WERI-Rb-1 (cell line): ENCODE measurements around the gene SLC35G2.

Experiments used
- DNase-seq: peaks from one replicate; pipeline ENCODE4 v3.0.0-alpha.2; 2020
- H3K27ac ChIP-seq: fragments of 250-450 bp; sonication (Bioruptor Pico); 2 replicates; pipeline ENCODE4 v1.5.1; 2020; ENCODE audit warnings: mild to moderate bottlenecking, moderate library complexity
- H3K27me3 ChIP-seq: fragments of 250-450 bp; sonication (Bioruptor Pico); 2 replicates; pipeline ENCODE4 v1.5.1; 2021; ENCODE audit warnings: mild to moderate bottlenecking, low read depth, moderate library complexity; ENCODE audit not compliant: insufficient read depth, severe bottlenecking
- H3K36me3 ChIP-seq: fragments of 250-450 bp; sonication (Bioruptor Pico); 2 replicates; pipeline ENCODE4 v1.5.1; 2020; ENCODE audit warnings: mild to moderate bottlenecking, moderate library complexity
- H3K4me3 ChIP-seq: 2 replicates; pipeline ENCODE4 v1.5.1; 2011; ENCODE audit warnings: low read depth, mild to moderate bottlenecking, control low read depth, low read length
- H3K9me3 ChIP-seq: fragments of 250-450 bp; sonication (Bioruptor Pico); 2 replicates; pipeline ENCODE4 v1.5.1; 2021; ENCODE audit warnings: mild to moderate bottlenecking, moderate library complexity; ENCODE audit not compliant: severe bottlenecking
- TF ChIP-seq, protein P1 (sequence below): IDR thresholded peaks from 2 replicates; pipeline ENCODE4 v1.5.1; 2011; ENCODE audit warnings: low read depth, mild to moderate bottlenecking, control low read depth, inconsistent platforms, low read length

Gene SLC35G2

GRCh38 chr3:136836511-136837156, 17.7 kb downstream of the SLC35G2 start:
- Histone ChIP-seq H3K9me3 (no peaks in the 10 kb centered on the region), H3K27me3 (no peaks in the 10 kb centered on the region), H3K27ac (no peak overlapping the region), H3K4me3 (no peak overlapping the region), H3K36me3 (peaks cover 15% of the 10 kb centered on the region)
- DNase-seq, result no peak
- TF ChIP-seq, protein P1, sequence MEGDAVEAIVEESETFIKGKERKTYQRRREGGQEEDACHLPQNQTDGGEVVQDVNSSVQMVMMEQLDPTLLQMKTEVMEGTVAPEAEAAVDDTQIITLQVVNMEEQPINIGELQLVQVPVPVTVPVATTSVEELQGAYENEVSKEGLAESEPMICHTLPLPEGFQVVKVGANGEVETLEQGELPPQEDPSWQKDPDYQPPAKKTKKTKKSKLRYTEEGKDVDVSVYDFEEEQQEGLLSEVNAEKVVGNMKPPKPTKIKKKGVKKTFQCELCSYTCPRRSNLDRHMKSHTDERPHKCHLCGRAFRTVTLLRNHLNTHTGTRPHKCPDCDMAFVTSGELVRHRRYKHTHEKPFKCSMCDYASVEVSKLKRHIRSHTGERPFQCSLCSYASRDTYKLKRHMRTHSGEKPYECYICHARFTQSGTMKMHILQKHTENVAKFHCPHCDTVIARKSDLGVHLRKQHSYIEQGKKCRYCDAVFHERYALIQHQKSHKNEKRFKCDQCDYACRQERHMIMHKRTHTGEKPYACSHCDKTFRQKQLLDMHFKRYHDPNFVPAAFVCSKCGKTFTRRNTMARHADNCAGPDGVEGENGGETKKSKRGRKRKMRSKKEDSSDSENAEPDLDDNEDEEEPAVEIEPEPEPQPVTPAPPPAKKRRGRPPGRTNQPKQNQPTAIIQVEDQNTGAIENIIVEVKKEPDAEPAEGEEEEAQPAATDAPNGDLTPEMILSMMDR, result no peak

DNA sequence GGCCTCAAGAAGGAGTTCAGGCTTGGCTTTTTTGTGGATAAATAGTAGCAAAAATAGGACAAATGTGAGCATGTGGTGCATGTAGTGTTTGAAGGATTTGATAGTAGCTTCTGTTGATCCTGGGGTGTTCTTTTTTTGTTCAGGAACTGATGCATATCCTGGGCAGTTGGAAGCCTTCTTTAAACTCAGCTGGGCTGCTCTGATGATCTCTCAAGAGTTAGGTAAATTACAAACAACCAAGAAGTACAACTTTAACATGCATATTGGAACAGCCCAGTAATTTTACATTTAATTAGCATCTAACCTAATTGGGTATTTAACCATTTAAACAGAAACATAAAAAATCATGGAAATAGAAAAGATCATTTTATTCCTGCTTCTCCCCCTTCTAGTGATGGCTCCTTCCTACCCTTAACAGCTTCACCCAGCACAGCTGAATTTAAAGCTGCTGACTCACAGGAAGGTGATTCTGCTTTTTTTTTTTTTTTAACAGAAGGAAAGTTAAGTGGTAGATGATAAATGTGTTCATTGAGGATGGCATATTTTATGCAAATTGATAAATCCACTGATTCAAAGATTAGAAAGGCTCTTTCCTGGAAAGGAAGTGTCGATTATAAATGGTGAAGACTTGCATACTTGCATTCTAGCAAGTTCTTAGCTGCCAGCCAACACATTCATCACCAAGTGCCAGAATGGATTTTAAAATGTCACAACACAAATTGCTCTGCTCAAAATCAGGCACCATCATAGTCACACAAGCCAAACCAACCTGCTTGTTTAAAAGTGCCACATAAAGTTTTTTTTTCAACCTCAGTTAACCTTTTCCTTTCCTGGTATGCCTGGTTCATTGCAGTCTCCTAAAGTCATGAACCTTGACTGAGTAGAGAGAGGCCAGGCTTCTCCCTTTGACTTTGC, 20.0 kb downstream of the SLC35G2 start:
- Histone ChIP-seq H3K4me3 (no peak overlapping the region), H3K27me3 (no peaks in the 10 kb centered on the region), H3K36me3 (peaks cover 16% of the 10 kb centered on the region), H3K9me3 (no peaks in the 10 kb centered on the region), H3K27ac (no peak overlapping the region)
- DNase-seq, result no peak
- TF ChIP-seq, protein P1, result no peak

DNA sequence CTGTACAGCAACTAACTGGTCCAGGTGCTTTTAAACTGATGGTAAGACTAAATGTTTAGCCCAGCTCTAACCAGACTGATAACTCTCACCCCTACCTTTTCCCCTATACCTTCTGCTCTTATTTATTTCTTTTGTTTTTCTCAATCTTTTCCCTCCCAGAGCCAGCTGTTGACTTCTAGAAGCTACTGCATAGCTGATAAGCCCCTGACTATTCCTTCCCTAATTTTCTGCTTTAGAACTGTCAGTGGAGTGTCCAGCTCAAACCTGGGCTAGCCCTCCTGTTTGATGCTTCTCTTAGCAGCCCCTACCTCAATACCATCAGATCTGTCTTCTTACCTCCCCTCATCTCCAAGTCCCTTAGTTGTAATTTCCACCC, 20.6 kb downstream of the SLC35G2 start:
- TF ChIP-seq, protein P1, result no peak
- H3K27ac ChIP-seq, result no peak overlapping the region

GRCh38 chr3:136840252-136840651, 21.3 kb downstream of the SLC35G2 start:
- H3K27ac ChIP-seq, result no peak overlapping the region
- DNase-seq, result no peak
- TF ChIP-seq, protein P1, result no peak
- no peaks in the 10 kb centered on the region for H3K9me3 ChIP-seq
- H3K36me3 ChIP-seq, result peaks cover 14% of the 10 kb centered on the region
- no peak overlapping the region for H3K4me3 ChIP-seq
- H3K27me3 ChIP-seq, result no peaks in the 10 kb centered on the region

More for the DNA sequence above, 20.6 kb downstream of the SLC35G2 start:
- no peak overlapping the region for H3K4me3 ChIP-seq
- H3K36me3 ChIP-seq, result peaks cover 14% of the 10 kb centered on the region
- no peak for DNase-seq
- H3K9me3 ChIP-seq, result no peaks in the 10 kb centered on the region
- H3K27me3 ChIP-seq, result no peaks in the 10 kb centered on the region

- no peak for DNase-seq
- no peaks in the 10 kb centered on the region for H3K9me3 ChIP-seq
- no peak overlapping the region for H3K4me3 ChIP-seq
- TF ChIP-seq, protein P1, result no peak
- H3K36me3 ChIP-seq, result peaks cover 5% of the 10 kb centered on the region; the same call in 1 of the 2 replicates
- no peak overlapping the region for H3K27ac ChIP-seq
- no peaks in the 10 kb centered on the region for H3K27me3 ChIP-seq
Measured at GRCh38 chr3:136842294-136842693, 23.4 kb downstream of the SLC35G2 start.
